Measurements from ENCODE around the gene FCRLB. TPM values are rescaled to one million over a fixed set of nuclear protein-coding genes. Genes with fewer than 3 reads are reported as not detected.
A peak's percentile ranks its signal among the peaks of the same experiment; 100 is the strongest.

The FCRLB gene
- total and polyA plus RNA-seq, 4 donors = 0.33 to 2.9 (median 0.57) TPM

DNA sequence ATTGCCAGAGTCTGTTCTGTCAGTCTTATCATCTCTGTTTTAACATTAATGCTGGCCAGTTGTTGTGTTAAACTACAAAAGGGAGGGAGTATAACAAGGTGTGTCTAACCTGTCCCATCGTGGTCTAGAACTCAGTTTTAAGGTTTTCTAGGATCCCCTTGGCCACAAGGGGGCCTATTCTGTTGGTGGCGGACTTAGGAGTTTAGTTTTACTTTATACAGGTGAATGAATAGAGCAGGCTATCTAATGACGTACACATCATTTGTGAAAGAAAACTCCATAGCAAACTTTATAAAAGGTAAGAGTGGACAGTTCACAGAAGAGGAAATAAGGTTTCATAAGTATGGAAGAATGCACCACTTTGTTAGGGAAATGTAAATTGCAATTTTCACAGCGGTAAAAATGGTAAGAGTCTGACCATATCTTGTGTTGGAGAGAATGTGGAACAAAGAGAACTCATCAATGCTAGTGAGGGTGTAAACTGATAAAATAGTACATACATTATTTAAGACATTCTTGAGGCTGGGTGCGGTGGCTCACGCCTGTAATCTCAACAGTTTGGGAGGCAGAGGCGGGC is 42.3 kb downstream of the FCRLB start:
- H3K27me3 ChIP-seq (ENCODE audit: control insufficient read depth in 4 of 4, insufficient read depth in 4 of 4, low read length in 3 of 4) = no peaks in the 10 kb centered on the region
- 66% methylated on average over 7 of the region's 7 CpGs for WGBS
- H3K4me1 ChIP-seq (ENCODE audit: control insufficient read depth in 4 of 4, insufficient read depth in 4 of 4, low read length in 3 of 4) = peaks cover 4 to 21% (median 16%) of the 10 kb centered on the region in 4 donors
- no peak overlapping the region for H3K4me3 ChIP-seq (ENCODE audit: low read depth in 1 of 3, low read length in 3 of 3)
- H3K9ac ChIP-seq (ENCODE audit: low read depth in 1 of 2, low read length in 2 of 2) = no peak overlapping the region
- no peak for DNase-seq (ENCODE audit: low spot score)
- peaks cover 0 to 5% (median 3%) of the 10 kb centered on the region in 4 donors for H3K36me3 ChIP-seq (ENCODE audit: control insufficient read depth in 4 of 4, insufficient read depth in 3 of 4, low read depth in 1 of 4, low read length in 3 of 4)
- H3K9me3 ChIP-seq (ENCODE audit: control insufficient read depth in 4 of 4, low read length in 3 of 4) = no peaks in the 10 kb centered on the region
- peak overlapping the region in 1 of 2 donors; percentile 1 for H3K27ac ChIP-seq (ENCODE audit: low read depth in 1 of 2, low read length in 2 of 2)
- no peak for TF ChIP-seq HNF4A (conservative IDR thresholded peaks at IDR 0.05)
- TF ChIP-seq GABPA (IDR thresholded peaks at IDR 0.05 in 1 of 2, conservative IDR thresholded peaks at IDR 0.05 in 1 of 2) = no peak
- no peak for TF ChIP-seq FOXA2 (IDR thresholded peaks at IDR 0.05)
- no peak for TF ChIP-seq FOXA1 (IDR thresholded peaks at IDR 0.05)
- TF ChIP-seq, protein P1, sequence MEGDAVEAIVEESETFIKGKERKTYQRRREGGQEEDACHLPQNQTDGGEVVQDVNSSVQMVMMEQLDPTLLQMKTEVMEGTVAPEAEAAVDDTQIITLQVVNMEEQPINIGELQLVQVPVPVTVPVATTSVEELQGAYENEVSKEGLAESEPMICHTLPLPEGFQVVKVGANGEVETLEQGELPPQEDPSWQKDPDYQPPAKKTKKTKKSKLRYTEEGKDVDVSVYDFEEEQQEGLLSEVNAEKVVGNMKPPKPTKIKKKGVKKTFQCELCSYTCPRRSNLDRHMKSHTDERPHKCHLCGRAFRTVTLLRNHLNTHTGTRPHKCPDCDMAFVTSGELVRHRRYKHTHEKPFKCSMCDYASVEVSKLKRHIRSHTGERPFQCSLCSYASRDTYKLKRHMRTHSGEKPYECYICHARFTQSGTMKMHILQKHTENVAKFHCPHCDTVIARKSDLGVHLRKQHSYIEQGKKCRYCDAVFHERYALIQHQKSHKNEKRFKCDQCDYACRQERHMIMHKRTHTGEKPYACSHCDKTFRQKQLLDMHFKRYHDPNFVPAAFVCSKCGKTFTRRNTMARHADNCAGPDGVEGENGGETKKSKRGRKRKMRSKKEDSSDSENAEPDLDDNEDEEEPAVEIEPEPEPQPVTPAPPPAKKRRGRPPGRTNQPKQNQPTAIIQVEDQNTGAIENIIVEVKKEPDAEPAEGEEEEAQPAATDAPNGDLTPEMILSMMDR (IDR thresholded peaks at IDR 0.05; ENCODE audit: low read depth, low read length, missing input control) = peak; percentile 55
- TF ChIP-seq EGR1 (IDR thresholded peaks at IDR 0.05; ENCODE audit: low read depth in 2 of 2) = no peak
- TF ChIP-seq, protein P2, sequence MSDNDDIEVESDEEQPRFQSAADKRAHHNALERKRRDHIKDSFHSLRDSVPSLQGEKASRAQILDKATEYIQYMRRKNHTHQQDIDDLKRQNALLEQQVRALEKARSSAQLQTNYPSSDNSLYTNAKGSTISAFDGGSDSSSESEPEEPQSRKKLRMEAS (IDR thresholded peaks at IDR 0.05) = no peak
- no peak for TF ChIP-seq ATF3 (IDR thresholded peaks at IDR 0.05)
- TF ChIP-seq NR2F2 (IDR thresholded peaks at IDR 0.05) = no peak
- TF ChIP-seq REST (IDR thresholded peaks at IDR 0.05) = no peak
- peak; percentile 61 to 78 for TF ChIP-seq RAD21 (IDR thresholded peaks at IDR 0.05)
- TF ChIP-seq JUND (IDR thresholded peaks at IDR 0.05) = no peak
- TF ChIP-seq YY1 (IDR thresholded peaks at IDR 0.05) = no peak
- TF ChIP-seq SP1 (IDR thresholded peaks at IDR 0.05) = no peak
- no peak for TF ChIP-seq RXRA (IDR thresholded peaks at IDR 0.05)

- Histone ChIP-seq H3K27ac (ENCODE audit: low read depth in 1 of 2, low read length in 2 of 2) (peak within 1 kb of the TSS; percentile 92 to 99), H3K4me1 (ENCODE audit: control insufficient read depth in 4 of 4, insufficient read depth in 4 of 4, low read length in 3 of 4) (peaks cover 4 to 33% (median 23%) of the 10 kb centered on the region in 4 donors), H3K9ac (ENCODE audit: low read depth in 1 of 2, low read length in 2 of 2) (peak within 1 kb of the TSS; percentile 97 to 100), H3K9me3 (ENCODE audit: control insufficient read depth in 4 of 4, low read length in 3 of 4) (no peaks in the 10 kb centered on the region), H3K4me3 (ENCODE audit: low read depth in 1 of 3, low read length in 3 of 3) (peak within 1 kb of the TSS; percentile 64 to 100 (median 93)), H3K27me3 (ENCODE audit: control insufficient read depth in 4 of 4, insufficient read depth in 4 of 4, low read length in 3 of 4) (no peaks in the 10 kb centered on the region), H3K36me3 (ENCODE audit: control insufficient read depth in 4 of 4, insufficient read depth in 3 of 4, low read depth in 1 of 4, low read length in 3 of 4) (peaks cover 0 to 2% (median 0%) of the 10 kb centered on the region in 4 donors)
- under 1% methylated on average over 35 of the region's 35 CpGs for WGBS
- peak; percentile 91 for DNase-seq (ENCODE audit: low spot score)
- peak; percentile 89 for TF ChIP-seq FOXA1 (IDR thresholded peaks at IDR 0.05)
- TF ChIP-seq RAD21 (IDR thresholded peaks at IDR 0.05) = peak in 1 of 2 donors; percentile 5
- peak; percentile 85 for TF ChIP-seq FOXA2 (IDR thresholded peaks at IDR 0.05)
- peak; percentile 87 for TF ChIP-seq REST (IDR thresholded peaks at IDR 0.05)
- peak; percentile 41 for TF ChIP-seq NR2F2 (IDR thresholded peaks at IDR 0.05)
- TF ChIP-seq, protein P2 (IDR thresholded peaks at IDR 0.05) = peak; percentile 99
- TF ChIP-seq GABPA (IDR thresholded peaks at IDR 0.05 in 1 of 2, conservative IDR thresholded peaks at IDR 0.05 in 1 of 2) = peak; percentile 59 to 87
- TF ChIP-seq HNF4G (IDR thresholded peaks at IDR 0.05) = no peak
- TF ChIP-seq ATF3 (IDR thresholded peaks at IDR 0.05) = peak; percentile 64
- peak; percentile 85 to 92 for TF ChIP-seq JUND (IDR thresholded peaks at IDR 0.05)
- peak; percentile 31 to 58 for TF ChIP-seq HNF4A (conservative IDR thresholded peaks at IDR 0.05)
- peak; percentile 52 to 87 for TF ChIP-seq EGR1 (IDR thresholded peaks at IDR 0.05; ENCODE audit: low read depth in 2 of 2)
- peak; percentile 83 for TF ChIP-seq SP1 (IDR thresholded peaks at IDR 0.05)
- TF ChIP-seq RXRA (IDR thresholded peaks at IDR 0.05) = peak; percentile 64 to 70
- TF ChIP-seq YY1 (IDR thresholded peaks at IDR 0.05) = peak; percentile 95
Observed at GRCh38 chr1:161766102-161766981, 45.0 kb downstream of the FCRLB start, which contains the start of gene ATF6. ATF6 (plus strand) TSS chr1:161766320; CDS start chr1:161766361, 41 bp downstream.
